DND-41 (cell line): Measurements from ENCODE around the gene ACADVL.

Source experiments
- EZH2 ChIP-seq: IDR thresholded peaks from 3 replicates; pipeline ENCODE4 v1.6.1; 2012; ENCODE audit warnings: borderline replicate concordance, low read depth, mild to moderate bottlenecking, moderate library complexity, low read length, inconsistent platforms; ENCODE audit not compliant: severe bottlenecking
- TF ChIP-seq, protein P1 (sequence below): IDR thresholded peaks from 2 replicates; pipeline ENCODE4 v1.5.1; 2012; ENCODE audit warnings: borderline replicate concordance, low read length, moderate library complexity, mild to moderate bottlenecking; ENCODE audit not compliant: poor library complexity, severe bottlenecking; ENCODE audit errors: extremely low read depth

DNA sequence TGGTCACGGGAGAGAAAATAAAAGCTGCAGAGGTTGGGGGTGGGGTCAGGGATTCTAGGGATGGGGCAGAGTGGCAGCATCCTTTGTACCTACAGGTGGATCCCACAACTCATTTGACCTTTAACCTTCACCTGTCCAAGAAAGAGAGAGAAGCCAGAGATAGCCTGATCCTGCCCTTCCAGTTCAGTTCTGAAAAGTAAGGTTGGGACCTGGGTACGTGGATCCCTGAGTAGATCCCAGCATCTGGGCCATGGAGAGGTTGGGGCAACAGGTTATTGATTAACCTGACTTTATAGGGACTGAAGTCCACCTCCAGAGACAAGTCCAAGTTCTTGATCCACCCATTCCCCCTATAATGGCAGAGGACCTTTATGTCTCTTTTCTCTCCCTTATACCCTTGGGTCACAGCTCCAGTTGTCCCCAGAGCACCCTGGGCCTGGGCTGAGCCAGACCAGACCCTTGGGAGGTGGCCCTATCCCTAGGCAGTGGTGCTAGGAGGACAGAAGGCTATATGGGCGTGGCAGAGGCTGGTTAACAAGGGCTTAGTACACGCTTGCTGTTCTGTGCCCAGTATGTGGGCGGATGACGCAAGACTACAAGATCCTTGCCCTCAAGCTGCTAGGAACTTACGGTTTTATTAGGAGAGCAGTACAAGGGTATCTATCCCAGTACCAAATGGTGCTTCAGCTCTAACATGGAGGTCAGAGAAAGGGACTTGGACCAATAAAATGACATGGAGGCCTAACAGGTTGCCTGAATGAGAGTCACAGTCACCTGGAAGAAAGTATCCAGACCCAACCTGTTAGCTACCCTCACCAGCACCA, 39.2 kb downstream of the ACADVL start:
- TF ChIP-seq, protein P1, sequence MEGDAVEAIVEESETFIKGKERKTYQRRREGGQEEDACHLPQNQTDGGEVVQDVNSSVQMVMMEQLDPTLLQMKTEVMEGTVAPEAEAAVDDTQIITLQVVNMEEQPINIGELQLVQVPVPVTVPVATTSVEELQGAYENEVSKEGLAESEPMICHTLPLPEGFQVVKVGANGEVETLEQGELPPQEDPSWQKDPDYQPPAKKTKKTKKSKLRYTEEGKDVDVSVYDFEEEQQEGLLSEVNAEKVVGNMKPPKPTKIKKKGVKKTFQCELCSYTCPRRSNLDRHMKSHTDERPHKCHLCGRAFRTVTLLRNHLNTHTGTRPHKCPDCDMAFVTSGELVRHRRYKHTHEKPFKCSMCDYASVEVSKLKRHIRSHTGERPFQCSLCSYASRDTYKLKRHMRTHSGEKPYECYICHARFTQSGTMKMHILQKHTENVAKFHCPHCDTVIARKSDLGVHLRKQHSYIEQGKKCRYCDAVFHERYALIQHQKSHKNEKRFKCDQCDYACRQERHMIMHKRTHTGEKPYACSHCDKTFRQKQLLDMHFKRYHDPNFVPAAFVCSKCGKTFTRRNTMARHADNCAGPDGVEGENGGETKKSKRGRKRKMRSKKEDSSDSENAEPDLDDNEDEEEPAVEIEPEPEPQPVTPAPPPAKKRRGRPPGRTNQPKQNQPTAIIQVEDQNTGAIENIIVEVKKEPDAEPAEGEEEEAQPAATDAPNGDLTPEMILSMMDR, result no peak
- no peak for TF ChIP-seq EZH2
